NCI-H1092 (cell line): ENCODE data around the gene SLC18A3.

Experiments used
- DNase-seq: peaks from one replicate; lab custom pipeline; 2025; lab: John Stamatoyannopoulos, UW

SLC18A3 gene

DNA sequence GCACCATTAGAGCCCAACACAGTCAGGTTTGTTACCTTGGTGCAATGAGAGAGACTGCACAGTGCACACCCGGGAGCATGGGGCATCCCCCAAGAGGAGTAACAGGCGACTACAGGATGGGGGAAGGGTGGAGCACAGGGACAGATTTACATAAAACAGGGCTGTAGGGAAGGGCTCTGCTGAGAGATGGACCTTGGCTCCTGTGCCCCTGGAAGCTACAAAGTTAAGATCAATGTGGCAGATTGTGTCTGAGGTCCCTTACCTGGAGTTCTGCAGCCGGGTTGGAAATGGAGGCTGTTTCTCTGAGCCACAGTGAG, 13.7 kb upstream of the SLC18A3 start:
- no peak for DNase-seq

DNA sequence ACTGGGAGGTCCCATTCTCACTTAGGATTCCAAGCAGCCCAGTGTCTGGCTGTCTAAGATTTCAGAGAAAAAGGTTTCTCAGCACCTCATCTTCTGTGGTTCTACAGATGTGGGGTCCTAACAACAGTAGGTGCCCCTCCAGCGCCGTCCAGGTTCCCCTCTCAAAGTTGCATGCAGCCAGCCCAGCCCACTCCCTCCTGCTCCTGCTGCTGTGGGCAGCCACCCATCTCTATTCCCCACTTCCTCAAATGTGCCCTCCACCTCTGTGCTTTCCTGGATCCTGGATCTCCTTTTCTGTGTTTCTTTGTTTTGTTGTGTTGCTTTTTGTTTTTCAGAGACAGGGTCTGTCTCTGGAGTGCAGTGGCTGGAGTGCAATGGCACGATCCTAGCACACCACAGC, 13.3 kb upstream of the SLC18A3 start:
- no peak for DNase-seq

DNA sequence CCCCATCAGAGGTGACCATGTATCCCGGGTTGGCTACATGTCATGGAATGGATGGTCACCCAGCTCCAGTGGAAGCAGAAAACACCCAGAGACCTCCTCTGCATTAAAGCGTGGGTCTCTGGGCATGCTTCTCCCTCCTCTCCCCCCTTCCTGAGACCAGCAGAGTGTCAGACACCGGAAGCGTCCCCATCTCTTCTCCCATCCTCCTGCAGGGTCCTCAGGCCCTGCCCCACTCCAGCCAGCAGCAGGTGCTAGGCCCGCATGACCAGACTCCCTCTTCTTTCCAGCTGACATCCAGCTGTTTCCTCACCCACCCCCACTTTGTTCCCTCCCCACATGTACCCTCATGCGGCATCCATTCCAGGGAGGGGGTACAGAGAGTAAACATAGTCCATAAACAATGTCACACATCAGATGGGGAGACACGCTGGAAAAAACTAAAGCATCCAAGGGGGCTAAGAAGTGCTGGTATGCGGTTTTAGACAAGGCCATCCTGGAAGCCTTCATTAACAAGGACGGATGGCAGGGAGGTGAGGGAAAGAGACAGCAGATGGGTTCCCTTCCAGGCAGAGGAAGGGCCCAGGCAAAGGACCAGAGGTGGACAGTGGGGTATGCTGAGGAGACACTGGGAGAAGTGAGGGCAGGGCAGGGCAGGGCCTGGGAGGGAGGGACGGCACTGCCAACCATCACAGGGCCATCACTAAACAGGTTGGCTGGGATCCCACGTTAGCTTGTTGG, 12.5 kb upstream of the SLC18A3 start:
- DNase-seq = no peak

DNA sequence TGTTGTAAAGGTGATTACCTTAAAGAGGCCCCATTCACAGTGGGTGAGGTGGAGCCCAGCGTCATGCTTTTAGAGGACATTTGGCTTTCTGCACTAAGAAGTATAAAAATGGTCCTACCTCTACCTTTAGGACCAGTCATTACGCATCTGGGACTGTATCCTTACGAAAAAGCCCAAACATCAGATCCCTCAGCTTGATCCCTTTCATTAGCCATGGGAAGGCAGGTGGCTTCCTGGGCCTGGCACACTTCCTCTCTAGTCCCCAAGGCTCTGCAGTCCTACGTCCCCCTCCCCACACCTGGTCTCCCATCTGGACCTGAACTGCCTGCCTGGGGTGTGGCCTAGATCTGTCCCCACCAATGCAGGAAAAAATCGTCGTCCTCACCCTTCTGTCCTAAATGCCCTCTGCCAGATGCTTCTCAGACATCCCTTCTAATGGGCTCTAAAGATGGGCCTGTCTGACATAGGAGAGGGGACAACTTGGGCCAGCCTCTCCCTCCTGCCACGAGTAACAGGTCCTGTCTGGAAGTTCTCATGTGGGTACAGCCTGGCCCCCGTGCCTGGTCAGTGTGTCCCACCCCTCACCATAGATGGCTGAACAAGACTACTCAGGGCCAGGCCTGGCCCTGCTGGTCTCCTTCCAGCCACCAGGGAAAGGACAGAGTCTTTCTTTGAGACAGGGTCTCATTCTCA, 11.8 kb upstream of the SLC18A3 start:
- no peak for DNase-seq

DNA sequence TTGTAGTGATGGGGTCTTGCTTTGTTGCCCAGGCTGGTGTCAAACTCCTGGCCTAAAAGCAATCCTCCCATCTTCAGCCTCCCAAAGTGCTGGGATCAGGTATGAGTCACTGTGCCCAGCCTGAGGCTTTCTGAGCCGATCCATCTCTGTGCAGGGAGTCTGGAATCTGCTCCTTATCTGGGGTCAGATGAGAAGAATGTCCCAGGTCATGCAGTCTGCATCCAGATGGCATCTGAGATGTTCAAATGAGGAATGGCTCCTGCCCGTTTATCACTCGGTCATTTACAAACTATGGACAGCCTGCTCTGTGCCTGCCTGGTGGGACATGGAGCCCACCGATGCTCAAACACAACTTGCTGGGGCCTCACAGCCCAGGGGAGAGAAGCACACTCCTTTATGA, 11.1 kb upstream of the SLC18A3 start:
- DNase-seq = no peak

DNA sequence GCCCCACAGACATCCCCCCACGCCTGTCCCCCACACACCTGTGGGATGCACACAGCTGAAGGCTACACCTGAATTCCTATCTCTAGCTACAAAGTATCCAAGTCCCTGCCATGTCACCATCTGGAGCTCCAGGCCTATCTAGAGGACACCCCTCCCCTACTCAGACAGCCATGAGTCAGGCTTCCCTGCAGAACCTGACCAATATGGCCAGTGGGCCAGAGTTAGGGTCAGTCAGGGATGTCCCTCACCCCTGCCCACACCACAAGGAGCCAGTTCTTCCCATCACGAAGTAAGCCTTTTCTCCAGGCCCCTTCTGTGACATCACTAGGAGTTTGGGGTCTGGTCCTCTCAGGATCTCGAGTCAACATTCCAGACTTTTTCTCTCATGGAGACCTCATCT, 10.6 kb upstream of the SLC18A3 start:
- DNase-seq = no peak

DNA sequence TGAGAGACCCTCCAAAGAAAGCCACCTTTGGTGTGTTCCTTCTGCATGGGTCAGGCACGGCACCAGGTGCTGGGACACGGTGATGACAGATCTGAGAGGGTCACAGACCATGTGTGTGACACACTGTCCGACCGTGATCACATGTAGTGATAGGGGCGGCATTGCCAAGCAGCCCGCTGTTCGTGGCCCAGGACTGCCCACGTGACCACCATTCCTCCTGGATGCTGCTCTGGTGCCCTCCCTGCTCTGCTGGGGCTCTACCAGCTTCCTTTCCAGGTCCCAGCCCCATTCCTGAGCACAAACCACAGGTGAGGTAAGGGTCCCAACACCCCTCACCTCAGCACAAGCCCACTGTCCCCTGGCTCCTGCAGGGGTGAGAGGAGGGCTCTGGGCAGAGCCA, 10.1 kb upstream of the SLC18A3 start:
- no peak for DNase-seq

DNA sequence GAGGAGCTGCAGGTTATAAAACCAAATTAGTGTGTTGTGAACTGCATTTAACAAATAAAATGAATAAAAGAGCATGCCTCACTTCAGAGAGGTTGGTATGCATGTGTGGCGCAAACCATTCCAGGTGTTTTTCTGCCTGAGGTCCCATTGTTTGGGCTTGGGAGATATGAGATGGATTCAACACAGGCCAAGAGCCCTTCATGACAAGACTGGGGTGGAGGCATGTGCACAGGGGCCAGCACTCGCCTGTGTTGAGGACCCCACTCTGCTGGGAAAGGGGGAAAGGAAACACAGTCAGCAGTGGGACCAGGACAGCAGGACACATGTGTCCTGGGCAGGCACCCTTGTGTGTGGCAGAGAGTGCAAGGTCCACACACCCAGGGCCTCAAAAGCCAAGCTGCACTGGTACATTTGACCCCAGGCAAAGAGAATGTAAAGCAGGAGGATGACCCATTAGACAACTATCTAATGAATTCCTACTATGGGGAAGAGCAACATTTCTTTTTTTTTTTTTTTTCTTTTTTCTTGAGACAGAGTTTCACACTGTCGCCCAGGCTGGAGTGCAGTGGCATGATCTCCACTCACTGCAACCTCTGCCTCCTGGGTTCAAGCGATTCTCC, 9.2 kb upstream of the SLC18A3 start:
- DNase-seq = no peak

DNA sequence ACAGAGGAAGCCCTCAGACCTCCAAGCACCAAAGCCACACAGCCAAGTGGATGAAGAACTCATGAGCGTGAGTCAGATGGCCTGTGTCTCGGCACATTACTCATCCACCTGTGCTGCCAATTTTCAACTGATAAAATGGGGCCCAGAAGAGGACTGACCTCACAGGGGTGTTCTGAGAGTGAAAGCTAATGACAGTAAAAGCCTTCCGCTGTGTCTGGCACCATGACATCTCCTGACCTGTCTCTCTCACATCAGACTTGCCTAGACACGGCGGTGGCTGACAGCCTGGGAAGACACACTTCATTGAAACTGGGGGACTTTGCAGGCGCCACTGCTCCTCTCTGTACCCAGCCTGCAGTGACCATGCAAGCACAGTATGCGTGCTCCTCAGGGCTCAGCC, 8.3 kb upstream of the SLC18A3 start:
- no peak for DNase-seq

DNA sequence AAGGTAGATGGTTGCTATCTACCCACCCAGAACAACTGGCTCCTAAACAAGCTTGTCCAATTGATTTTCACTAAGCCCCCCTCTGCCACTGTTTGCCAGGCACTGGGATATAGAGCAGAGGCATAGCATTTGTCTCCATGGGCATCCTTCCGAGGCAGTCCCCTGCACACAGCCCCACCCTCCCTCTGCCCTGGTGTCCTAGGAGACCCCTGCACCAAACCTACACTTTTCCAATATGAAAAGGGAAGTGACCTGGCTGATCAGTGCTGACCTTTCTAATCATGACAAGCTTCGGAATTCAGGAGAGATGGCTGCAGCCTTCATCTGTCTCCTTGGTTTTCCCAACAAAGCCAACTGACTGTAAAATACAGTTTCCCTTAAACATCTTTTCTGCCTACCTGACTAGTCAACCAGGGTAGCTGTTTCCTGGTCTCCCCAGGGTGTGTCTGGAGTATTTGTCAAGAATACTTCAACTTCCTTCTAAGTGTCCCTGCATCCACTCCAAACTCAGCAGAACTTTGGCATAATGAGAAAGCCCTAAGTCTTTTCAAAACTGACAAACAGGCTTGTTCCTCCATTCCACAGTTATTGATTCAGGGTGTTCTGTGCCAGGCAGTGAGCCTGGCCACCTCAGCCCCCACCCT, 7.6 kb upstream of the SLC18A3 start:
- no peak for DNase-seq

DNA sequence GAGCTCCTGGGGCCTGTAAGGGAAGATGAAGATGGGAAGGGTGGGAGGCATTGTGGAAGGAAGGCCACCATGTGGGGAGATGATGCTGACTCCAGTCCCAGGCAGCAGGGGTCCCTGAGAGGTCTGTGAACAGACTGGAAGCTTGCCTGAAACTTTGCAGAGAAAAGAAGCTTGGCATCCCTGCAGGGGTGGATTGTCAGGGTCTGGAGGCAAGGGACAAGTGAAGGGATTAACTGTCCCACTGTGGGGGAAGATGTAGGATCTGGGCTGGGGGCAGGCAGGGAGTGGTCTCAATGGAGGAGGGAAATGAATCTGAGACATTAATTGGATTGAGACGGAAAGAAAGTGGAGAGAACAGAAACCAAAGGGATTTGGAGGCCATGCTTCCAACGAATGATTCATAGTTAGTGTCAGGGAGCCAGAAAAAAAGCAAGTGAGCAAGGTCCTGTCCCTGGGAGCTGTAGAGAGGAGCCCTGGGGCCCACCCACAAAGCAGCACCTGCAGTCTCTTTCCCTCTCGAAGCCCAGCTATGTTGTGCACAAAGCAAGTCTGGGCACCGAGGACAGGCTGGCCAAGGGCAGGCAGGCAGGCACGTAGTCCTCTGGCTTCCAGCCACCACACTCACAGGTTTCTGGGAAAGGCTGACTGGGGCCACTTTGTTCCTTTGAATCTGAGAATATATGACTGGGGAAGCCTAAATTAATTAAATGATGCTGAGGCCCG, 4.7 kb upstream of the SLC18A3 start:
- peak; percentile 43 for DNase-seq

DNA sequence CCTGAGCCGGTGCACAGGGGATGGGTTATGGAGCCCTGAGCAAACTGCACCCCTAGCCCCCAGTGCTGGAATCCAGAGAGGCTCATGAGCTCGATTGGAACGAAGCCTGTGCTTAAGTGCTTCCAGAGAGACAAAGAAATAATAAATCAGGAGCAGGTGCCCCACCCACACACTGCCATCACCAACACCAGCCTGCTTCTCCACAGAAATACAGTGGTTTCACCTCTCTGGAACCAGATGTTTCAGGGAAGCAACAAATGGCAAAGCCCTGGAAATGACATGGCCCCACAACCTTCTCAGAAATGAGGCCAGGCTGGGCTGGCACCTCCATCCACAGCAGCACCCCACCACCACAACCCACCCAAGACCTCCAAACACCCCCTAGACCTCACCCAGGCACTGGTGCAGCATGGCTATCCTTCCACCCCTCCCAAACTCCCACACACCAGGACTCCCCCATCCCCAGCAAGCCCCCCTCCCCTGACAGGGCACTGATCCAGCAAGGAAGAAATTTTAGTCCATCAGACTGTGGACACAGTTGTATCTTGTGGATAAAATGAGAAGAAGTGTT, 4.1 kb upstream of the SLC18A3 start:
- DNase-seq = no peak

DNA sequence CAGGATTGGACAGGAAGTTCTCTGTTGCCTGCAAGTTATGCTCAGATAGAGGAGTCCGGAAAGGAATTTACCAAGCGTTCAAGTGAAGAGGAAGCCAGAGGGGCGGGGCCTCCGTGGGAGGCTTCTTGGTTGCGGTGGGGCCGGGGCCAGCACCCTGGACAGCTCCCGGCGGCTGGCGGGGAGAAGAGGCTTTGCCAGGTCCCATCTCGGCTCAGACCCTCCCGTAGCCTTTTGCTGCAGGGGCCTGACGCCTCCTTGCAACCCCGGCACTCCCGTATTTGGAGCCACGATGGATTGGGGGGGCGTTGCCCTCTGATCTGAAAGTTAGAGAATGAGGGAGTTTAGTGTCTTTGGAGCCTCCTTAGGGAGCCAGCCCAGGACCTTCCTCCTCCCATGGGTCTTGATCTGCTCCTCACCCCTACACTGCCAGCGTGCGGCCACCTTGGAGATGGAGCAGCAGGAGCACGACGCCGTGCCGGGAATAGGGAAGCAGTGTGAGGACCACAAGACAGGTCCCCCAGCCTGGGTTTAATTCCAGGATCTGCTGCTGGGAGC, 3.1 kb upstream of the SLC18A3 start:
- no peak for DNase-seq

DNA sequence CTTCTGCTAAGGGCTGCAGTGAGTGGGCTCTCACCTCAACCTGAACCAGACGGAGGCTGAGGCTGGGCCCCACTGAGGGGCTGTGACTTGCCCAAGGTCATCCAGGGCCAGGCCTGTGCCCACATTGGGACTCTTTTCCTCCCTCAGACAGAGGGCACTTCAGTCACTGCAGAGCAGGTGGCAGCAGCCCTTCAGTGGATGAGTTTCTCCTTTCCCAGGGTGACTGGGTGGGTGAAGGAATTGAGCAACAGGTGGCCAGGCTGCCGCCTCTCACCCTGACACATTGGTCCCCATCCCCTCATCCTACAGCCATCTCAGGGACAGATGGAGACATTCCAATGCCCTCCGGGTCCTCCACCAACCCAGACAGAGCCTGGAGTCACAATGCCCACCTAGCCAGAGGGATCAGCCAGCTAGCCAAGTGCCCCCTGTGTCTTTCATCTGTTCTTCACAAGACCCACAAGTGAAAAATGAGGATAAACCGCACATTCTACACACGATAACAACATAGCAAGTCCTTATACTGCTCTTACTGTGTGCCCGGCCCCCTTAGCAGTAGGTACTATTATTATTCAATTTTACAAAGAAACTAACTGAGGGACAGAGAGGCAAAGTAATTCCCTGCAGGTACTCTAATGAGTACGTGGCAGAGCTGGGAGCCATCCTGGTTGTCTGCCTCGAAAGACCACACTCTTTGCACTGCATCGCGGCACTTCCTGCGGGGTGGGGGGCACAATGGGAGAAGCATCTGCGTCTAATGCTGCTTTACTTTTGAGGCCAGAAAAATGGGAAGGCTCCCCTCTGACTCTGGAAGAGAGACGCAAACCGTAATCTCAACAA, 1.7 kb upstream of the SLC18A3 start:
- no peak for DNase-seq

DNA sequence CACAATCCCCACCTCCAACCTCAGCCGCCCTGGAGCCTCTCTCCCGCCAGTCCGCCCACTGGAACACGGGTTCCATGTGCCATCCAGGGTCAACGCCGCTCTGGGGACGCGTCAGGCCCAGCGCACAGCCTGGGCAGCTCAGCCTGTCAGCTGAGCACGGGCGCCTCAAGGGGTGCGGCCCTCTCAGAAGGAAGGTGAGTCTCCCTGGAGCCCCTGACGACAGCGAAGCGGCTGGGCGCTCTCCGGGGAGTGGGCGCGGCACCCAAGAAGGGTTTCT, 1.2 kb upstream of the SLC18A3 start:
- DNase-seq = no peak

DNA sequence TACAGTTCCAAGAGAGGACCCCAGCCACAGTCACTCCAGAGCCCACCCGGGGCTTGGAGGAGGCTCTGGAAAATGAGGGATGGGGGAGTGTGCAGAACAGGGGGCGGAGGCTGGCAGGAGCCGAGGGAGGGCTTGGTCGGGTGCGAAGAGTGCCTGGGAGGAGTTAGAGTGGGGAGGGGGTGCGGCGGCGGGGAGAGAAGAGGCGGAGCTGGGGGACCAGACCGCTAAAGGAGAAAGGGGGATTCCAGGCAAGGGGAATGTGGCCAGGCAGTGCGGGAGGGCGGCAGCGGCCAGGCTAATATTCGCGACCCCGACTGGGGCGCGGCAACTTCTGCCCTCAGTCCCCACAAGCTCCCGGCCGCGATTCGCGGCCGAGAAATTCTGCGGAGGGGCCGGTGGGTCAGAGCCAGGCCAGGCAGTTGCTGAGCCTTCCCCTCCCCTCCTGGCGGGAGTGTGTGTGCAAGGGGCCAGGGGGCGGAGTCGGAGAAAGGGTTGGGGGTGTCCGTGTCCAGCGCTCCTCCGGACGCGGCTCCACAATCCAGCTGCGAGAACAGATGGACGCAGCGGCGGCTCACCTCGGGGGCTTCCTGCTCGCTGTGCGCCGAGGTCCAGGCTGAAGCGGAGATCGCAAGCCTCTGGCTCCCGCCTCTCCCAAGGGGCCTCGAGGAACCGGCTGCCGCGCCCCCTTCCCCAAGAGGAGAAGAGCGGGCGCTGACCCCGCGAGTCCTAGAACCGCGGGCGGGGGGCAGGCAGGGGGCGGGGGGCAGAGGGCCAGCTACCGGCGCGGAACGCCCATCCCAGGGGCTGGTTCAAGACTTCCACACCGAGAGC, 612 bp upstream of the SLC18A3 start:
- no peak for DNase-seq

DNA sequence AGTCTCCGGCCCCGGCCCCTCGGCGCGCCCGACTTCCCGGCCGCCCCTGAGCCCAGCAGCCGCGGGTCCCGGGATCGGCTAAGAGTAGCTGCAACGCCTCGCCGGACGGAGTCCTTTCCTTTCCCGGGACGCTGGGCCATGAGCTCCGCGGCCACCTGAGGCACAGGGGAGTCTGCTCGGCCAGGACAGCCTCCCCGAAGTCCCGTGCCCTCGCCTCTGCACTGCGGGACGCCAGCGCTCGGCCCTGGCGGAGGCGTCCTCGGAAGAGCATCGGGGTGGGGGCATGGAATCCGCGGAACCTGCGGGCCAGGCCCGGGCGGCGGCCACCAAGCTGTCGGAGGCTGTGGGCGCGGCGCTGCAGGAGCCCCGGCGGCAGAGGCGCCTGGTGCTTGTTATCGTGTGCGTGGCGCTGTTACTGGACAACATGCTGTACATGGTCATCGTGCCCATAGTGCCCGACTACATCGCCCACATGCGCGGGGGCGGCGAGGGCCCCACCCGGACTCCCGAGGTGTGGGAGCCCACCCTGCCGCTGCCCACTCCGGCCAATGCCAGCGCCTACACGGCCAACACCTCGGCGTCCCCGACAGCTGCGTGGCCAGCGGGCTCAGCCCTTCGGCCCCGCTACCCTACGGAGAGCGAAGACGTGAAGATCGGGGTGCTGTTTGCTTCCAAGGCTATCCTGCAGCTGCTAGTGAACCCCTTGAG, 502 bp downstream of the SLC18A3 start:
- no peak for DNase-seq

DNA sequence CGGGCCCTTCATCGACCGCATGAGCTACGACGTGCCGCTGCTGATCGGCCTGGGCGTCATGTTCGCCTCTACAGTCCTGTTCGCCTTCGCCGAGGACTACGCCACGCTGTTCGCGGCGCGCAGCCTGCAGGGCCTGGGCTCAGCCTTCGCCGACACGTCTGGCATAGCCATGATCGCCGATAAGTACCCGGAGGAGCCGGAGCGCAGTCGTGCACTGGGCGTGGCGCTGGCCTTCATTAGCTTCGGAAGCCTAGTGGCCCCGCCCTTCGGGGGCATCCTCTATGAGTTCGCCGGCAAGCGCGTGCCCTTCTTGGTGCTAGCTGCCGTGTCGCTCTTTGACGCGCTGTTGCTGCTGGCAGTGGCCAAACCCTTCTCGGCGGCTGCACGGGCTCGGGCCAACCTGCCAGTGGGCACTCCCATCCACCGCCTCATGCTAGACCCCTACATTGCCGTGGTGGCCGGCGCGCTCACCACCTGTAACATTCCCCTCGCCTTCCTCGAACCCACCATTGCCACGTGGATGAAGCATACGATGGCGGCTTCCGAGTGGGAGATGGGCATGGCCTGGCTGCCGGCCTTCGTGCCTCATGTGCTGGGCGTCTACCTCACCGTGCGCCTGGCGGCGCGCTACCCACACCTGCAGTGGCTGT, 1.2 kb downstream of the SLC18A3 start:
- no peak for DNase-seq
